Activated CD4-positive, alpha-beta T cell treated with anti-CD3 and anti-CD28 coated beads, Interleukin-10, Interleukin-2, amounts not matched to agents 100 ng/mL and 50 ng/mL, durations not matched to agents 16 hours and 8 hours (primary cell): Measurements from ENCODE around the gene AGAP3.

Experiments
- DNase-seq: peaks from one replicate; pipeline ENCODE4 v3.0.0-alpha.2; 2020

The AGAP3 gene

DNA sequence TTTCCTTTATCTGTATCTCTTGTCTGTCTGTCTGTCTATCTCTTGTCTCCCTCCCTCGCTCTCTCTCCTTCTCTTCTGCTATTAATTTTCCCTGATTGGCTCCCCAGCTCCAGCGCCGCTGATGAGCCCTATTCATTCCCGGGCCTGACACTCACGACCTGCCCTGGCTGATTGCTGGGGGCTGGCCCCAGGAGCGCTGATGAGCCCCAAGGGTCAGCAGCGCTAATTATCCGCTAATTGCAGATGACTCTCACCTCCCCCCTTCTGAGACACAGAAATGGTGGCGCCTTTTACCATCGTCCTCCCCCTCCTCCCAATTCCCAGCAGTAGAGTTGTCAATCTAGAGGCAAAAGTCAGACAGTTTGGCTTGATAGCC is 82.5 kb downstream of the AGAP3 start:
- no peak for DNase-seq

DNA sequence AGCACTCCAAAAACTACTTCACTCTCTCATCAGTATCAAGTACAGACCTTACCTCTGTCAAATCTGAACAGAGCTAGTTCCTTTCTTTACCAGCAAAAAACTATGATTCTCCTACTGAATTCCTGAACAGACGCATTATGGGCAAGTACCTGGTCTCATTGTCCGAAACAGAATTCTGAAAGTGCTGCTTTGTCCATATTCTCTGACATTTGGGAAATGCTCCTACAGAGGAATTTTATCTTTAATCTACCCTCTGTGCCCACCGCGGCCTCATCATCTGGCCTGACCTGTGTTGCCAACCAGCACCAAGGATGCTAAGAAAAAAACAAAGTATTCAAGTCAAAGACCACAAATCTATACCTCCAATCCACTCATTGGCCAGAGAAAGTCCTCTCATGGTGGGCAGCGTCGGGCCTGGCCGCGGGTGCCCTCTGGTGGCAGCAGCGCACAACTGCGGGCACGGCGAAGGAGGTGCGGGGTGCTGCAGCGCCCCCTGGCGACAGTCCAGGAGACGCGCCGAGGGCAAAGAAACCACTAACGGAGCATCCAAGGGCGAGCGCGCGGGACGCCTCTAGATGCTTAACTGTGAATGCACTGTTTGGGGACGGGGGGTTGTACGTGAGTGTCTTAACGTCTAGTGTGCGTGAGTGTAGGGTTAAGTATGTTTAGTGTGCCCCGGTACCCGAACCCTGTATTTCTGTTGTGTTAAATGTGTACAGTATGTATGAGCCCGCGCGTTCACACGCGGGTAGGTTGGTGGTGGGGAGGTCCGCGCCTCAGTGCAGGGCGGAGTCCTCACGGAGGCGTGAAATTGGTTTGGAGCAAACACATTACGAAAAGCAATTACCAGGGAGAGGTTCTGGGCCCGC is 86.2 kb downstream of the AGAP3 start:
- peak; percentile 83 for DNase-seq

GRCh38 chr7:151173386-151174245 is 87.3 kb downstream of the AGAP3 start:
- DNase-seq, result no peak

- DNase-seq, result peak; percentile 32
These were observed 88.2 kb downstream of the AGAP3 start for GRCh38 chr7:151174246-151175046.

DNA sequence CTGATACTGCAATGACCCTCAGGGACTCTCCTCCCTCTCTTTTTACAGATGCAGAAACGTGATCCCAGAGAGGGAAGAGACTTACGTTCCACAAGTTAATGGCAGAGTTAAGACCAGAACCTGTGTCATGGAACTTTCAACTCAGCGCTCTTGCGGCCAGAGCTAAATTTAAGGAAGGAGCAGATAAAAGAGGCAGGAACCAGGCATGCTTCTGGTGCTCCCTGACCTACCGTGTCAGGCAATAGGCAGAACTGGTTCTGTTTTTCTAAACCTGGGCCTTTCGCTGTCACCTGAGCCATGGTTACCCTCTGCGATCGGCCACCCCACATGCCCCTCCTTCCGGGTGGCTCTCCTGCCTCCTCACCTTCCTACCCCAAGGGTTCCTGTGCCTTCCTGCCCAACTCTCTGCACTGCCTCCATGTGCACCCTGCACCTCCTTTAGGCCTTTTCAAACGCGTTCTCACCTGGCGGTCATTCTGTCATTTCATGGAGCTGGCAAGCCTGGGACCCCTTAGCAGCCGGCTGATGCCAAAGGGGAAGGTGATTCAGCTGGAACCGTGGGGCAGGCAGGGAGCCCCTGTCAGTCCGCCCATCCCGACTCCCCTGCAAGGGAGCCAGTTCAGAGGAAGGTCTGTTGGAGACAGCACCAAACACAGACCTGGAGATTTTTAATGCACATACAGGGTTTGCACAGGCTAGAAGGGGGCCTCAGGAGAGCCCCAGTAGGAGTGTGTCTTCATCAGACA is 88.9 kb downstream of the AGAP3 start:
- DNase-seq, result no peak

DNA sequence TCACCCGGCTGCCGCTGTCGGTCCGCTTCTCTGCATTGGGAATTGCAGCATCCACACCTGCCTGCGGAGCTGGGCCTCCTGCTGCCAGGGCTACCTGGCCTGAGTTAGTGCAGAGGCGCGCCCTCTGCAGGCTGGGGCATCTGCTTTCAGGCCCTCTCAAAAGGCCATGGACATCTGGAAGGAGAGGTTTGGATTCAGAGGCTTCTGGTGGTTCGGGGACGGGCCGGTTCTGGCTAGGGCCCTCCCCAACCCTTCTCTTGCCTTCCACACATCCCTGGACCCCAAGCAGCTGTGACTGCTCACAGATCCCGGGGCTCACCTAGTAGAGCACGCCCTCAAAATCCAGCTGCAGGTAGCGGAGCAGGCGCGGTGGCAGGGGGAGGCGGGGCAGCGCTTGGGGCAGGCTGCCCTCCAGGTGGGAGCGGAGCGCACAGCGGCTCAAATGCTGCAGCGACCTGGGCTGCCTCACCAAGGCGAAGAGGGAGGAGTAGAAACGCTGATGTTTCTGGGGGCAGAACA is 89.6 kb downstream of the AGAP3 start:
- no peak for DNase-seq

DNA sequence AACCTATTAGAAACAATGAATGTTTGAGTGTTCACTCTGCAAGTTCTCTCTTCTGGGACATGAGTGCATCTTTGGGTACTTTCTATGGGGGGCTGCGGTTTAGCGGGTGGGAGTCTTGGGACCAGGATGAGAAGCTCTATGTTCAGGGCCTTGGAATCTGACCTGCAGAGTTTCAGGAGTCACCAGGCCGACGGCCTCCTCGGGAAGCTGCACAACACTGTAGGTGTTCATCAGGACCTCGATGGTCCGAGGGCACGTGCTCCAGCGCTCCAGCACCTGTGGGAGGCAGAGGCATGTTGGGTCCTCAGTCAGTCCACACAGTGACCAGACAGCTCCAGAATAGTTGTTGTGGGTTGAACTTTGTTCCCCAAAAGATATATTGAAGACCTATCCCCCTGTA is 90.1 kb downstream of the AGAP3 start:
- DNase-seq, result no peak

DNA sequence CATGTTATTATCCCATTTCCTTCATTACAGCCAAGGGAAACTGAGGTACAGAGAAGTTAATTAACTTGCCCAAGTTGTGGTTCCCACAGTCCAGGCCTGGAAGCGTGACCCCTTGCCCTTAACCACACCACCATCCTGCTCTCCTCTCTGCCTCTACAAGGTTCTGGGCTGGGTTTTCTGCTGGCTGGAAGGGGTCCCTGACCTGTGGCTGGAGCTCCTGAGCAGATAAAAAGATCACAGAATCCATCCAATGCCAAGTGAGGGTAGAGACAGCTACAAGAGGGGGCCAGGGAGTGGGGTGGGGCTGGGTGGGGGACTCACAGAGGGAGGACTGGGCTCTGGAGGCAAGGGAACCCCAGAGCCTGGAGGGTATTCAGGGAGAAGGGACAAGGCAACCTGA is 91.0 kb downstream of the AGAP3 start:
- DNase-seq, result no peak

GRCh38 chr7:151178236-151178635 is 92.0 kb downstream of the AGAP3 start:
- no peak for DNase-seq

DNA sequence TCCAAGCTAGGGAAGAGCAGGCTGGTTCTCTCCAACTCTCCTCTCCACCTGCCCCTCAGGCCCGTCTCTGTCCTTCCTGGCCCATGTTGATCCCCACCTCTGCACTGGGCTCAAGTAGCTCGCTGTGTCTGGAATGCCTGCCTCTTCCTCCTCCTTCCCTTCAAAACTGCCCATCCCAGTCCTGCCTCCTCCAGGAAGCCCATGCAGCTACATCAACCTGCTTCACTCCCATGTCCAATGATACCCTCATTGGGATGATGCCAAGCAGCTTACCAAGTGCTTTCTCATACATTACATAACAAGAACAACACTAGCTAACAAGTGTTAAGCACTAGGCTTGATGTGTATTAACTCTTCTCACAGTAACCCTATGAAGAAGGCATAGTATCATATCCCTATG is 92.6 kb downstream of the AGAP3 start:
- DNase-seq, result no peak

DNA sequence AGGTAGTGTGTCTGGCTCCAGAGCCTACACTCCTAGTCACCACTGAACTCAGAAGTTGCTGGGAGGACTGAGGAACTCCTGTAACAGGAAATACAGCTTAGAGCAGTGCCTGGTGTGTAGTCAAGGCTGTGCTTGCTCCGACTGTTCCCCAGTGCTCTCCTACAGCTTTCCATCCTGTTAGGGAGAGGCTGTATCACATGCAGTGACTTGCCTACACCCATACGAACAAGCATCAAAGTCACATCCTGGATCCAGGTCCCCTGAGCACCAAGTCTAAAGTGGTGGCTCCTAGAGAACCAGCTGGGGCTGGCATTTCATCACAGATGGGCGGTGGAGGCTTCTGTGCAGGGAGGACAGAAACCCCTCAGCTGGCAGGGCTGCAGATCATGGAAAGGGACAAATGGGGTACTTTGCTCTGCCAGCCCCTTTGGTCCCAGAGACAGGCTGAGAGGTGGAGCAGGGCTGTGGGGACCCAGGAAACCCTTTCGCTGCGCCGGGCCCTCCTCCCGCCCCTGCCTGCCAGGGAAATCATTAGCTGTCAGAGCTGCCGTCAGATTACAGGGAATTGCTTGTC is 93.1 kb downstream of the AGAP3 start:
- DNase-seq, result no peak

- no peak for DNase-seq
These were observed 93.7 kb downstream of the AGAP3 start for GRCh38 chr7:151179946-151180345.

- no peak for DNase-seq
These were observed 94.7 kb downstream of the AGAP3 start for GRCh38 chr7:151181011-151181431.

DNA sequence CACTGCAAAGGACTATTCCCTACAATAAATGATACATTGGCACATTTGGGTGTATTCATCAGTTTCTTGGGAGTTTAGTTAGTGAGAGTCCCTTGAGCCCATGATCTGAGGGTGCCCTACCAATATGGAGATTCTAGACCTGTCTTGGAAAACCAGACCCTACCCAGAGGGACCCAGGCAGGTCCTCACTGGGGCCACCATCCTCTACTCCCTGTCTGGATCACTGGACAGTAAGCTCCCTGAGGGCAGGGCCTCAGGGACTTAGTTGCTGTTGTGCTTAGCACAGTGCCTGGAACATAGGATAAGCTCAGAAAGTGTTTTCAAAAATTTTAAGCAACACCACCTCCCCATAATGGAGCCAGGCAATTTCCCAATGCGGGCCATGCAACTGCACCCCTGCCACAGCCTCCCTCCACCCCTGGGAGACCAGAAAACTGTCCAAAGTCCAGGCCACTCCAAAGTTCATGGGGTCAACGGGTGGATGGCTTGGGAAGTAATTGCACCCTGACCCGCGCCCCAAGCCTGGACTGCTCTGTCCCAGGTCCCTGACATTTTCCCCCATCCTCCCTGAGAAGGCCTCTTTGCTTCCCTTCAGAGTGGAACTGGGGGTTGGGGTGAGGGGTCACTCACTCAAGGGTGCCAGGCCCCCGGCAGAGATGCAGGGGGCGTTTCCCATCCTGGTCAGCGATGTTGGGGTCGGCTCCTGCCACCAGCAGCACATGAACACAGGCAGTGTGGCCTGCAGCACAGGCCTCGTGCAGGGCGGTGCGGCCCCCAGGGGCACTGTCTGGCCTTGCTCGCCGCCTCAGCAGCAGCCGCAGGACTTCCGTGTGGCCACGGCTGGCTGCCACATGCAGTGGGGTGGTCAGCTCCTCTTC is 99.7 kb downstream of the AGAP3 start:
- no peak for DNase-seq

- no peak for DNase-seq
These were observed 100.5 kb downstream of the AGAP3 start, which contains the start of gene ASB10 for GRCh38 chr7:151186640-151187408. TSS of gene ASB10 (minus strand) at chr7:151187250. CDS start at chr7:151187130, 120 bp downstream.

GRCh38 chr7:151187409-151188251 is 101.4 kb downstream of the AGAP3 start:
- DNase-seq, result no peak

GRCh38 chr7:151188252-151188542 is 101.9 kb downstream of the AGAP3 start:
- no peak for DNase-seq

- DNase-seq, result no peak
These were observed 102.8 kb downstream of the AGAP3 start for GRCh38 chr7:151189038-151189437.

DNA sequence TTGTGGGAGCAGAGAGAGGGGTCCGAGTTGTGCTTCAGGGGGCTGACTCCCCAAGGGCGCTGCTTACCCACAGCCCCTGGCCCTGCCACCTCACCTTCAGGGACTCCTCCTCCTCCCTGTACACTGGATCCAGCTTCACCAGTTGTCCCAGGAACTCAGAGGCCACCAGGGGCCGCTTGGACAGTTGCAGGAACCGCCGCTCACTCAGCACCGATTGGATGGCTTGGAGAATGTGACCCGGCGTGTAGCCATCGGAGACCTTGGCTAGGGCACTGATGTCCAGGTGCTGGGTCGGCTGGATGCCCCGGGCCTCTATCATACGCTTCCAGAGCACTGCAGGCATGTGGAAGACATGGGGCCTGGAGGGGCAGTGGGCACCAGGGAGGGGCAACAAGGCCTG is 105.3 kb downstream of the AGAP3 start:
- no peak for DNase-seq
